ENCODE data around the gene RTTN. TPM values are rescaled to one million over a fixed set of nuclear protein-coding genes. Genes with fewer than 3 reads are reported as not detected.

Gene RTTN
- total and polyA plus RNA-seq, 2 experiments from 2014 or later: 7.2 to 31.0 TPM

- Histone ChIP-seq H4K20me1 (replicated peaks; ENCODE audit: insufficient read depth) (no peaks in the 10 kb centered on the region), H3K36me3 (ENCODE audit: insufficient read depth) (no peaks in the 10 kb centered on the region), H3K9me2 (ENCODE audit: insufficient read depth) (no peaks in the 10 kb centered on the region; the same call in 1 of the 2 replicates), H3K79me2 (replicated peaks; ENCODE audit: insufficient read depth) (no peaks in the 10 kb centered on the region), H3K27ac (ENCODE audit: low read depth) (no peak overlapping the region), H3K27me3 (ENCODE audit: insufficient read depth) (no peaks in the 10 kb centered on the region), H3F3A (replicated peaks; ENCODE audit: low read depth) (no peaks in the 10 kb centered on the region), H2AFZ (no peak overlapping the region), H3K4me2 (no peak overlapping the region), H3K4me3 (no peak overlapping the region), H3K4me1 (ENCODE audit: insufficient read depth) (no peaks in the 10 kb centered on the region; the same call in 1 of the 2 replicates)
- TF ChIP-seq REST (IDR thresholded peaks at IDR 0.05; ENCODE audit: unreplicated experiment): no peak
- Mint-ChIP-seq H3K4me3 (no peak overlapping the region), H3K27me3 (ENCODE audit: insufficient read depth, low read depth, poor library complexity) (no peaks in the 10 kb centered on the region), H3K27ac (no peak overlapping the region), H3K9me3 (no peaks in the 10 kb centered on the region), H3K4me1 (peaks cover 6% of the 10 kb centered on the region), H3K36me3 (ENCODE audit: low read depth) (peaks cover 14% of the 10 kb centered on the region)
- no peak for ATAC-seq
- DNase-seq (ENCODE audit: low spot score): no peak
These were observed 180.7 kb downstream of the RTTN start for GRCh38 chr18:70024829-70025228.

GRCh38 chr18:70024093-70024492 lies 181.4 kb downstream of the RTTN start:
- Histone ChIP-seq H3K4me2 (no peak overlapping the region), H3K79me2 (replicated peaks; ENCODE audit: insufficient read depth) (no peaks in the 10 kb centered on the region), H4K20me1 (replicated peaks; ENCODE audit: insufficient read depth) (no peaks in the 10 kb centered on the region), H2AFZ (no peak overlapping the region), H3K36me3 (ENCODE audit: insufficient read depth) (no peaks in the 10 kb centered on the region), H3K4me3 (no peak overlapping the region), H3K4me1 (ENCODE audit: insufficient read depth) (no peaks in the 10 kb centered on the region; the same call in 1 of the 2 replicates), H3K27me3 (ENCODE audit: insufficient read depth) (no peaks in the 10 kb centered on the region), H3K27ac (ENCODE audit: low read depth) (no peak overlapping the region), H3K9me2 (ENCODE audit: insufficient read depth) (no peaks in the 10 kb centered on the region; the same call in 1 of the 2 replicates), H3F3A (replicated peaks; ENCODE audit: low read depth) (no peaks in the 10 kb centered on the region)
- ATAC-seq (no peak), DNase-seq (ENCODE audit: low spot score) (no peak)
- H3K9me3 Mint-ChIP-seq: no peaks in the 10 kb centered on the region
- no peak overlapping the region for H3K27ac Mint-ChIP-seq
- H3K4me1 Mint-ChIP-seq: peaks cover 7% of the 10 kb centered on the region
- H3K36me3 Mint-ChIP-seq (ENCODE audit: low read depth): peaks cover 14% of the 10 kb centered on the region
- no peak overlapping the region for H3K4me3 Mint-ChIP-seq
- H3K27me3 Mint-ChIP-seq (ENCODE audit: insufficient read depth, low read depth, poor library complexity): no peaks in the 10 kb centered on the region
- TF ChIP-seq ETS1 (IDR thresholded peaks at IDR 0.05) (no peak), EZH2phosphoT487 (IDR thresholded peaks at IDR 0.05; ENCODE audit: unreplicated experiment) (no peak), REST (IDR thresholded peaks at IDR 0.05; ENCODE audit: unreplicated experiment) (no peak), CREB1 (CRISPR knock-in tag; IDR thresholded peaks at IDR 0.05; ENCODE audit: low read depth) (no peak), NANOG (IDR thresholded peaks at IDR 0.05; ENCODE audit: borderline replicate concordance) (no peak), EZH2 (IDR thresholded peaks at IDR 0.05; ENCODE audit: low read depth, unreplicated experiment) (no peak), STAT1 (IDR thresholded peaks at IDR 0.05; ENCODE audit: unreplicated experiment) (no peak), ZNF114 (CRISPR knock-in tag; IDR thresholded peaks at IDR 0.05) (no peak), ZNF331 (CRISPR knock-in tag; IDR thresholded peaks at IDR 0.05; ENCODE audit: low read depth) (no peak), JUNB (IDR thresholded peaks at IDR 0.05; ENCODE audit: unreplicated experiment) (no peak), CTCF (conservative IDR thresholded peaks at IDR 0.05; ENCODE audit: low read depth in 2 of 2) (no peak), POLR2AphosphoS5 (IDR thresholded peaks at IDR 0.05; ENCODE audit: low read depth) (no peak)

Data from GM23338 (cell line).